Fibroblast of skin of scalp (primary cell): ENCODE measurements around the gene DCTPP1.
A peak's percentile ranks its signal among the peaks of the same experiment; 100 is the strongest.
"Not testable (repeated sequence)": the region's sequence is repeated elsewhere in the genome, so short reads cannot be mapped to it uniquely, and the experiment has no call there.

Source experiments
- DNase-seq: peaks from one replicate; pipeline ENCODE4 v3.0.0-alpha.2; 2013

The DCTPP1 gene

GRCh38 chr16:30413112-30413806 is 16.6 kb downstream of the DCTPP1 start:
- DNase-seq, result no peak

GRCh38 chr16:30409125-30410060 is 20.4 kb downstream of the DCTPP1 start:
- peak; percentile 88 for DNase-seq

GRCh38 chr16:30407804-30408534 is 21.9 kb downstream of the DCTPP1 start:
- peak; percentile 11 for DNase-seq

- peak; percentile 88 for DNase-seq
Observed at GRCh38 chr16:30407102-30407803, 22.6 kb downstream of the DCTPP1 start, which contains the start of gene ZNF771. Gene ZNF771 (plus strand): TSS chr16:30407606. CDS start chr16:30408054, 448 bp downstream.

- DNase-seq, result no peak
Observed at GRCh38 chr16:30406795-30407101, 23.1 kb downstream of the DCTPP1 start.

GRCh38 chr16:30401768-30402425 is 27.9 kb downstream of the DCTPP1 start:
- DNase-seq, result no peak

GRCh38 chr16:30399435-30400186 is 30.2 kb downstream of the DCTPP1 start:
- DNase-seq, result peak; percentile 1

- DNase-seq, result no peak
Observed at GRCh38 chr16:30398661-30399434, 31.0 kb downstream of the DCTPP1 start.

- no peak for DNase-seq
Observed at GRCh38 chr16:30397776-30398660, 31.8 kb downstream of the DCTPP1 start.

GRCh38 chr16:30397056-30397455 is 32.8 kb downstream of the DCTPP1 start:
- DNase-seq, result no peak

GRCh38 chr16:30396627-30397026 is 33.2 kb downstream of the DCTPP1 start:
- DNase-seq, result not testable (repeated sequence)

GRCh38 chr16:30395992-30396585 is 33.7 kb downstream of the DCTPP1 start:
- peak; percentile 26 for DNase-seq

- peak; percentile 90 for DNase-seq
Observed at GRCh38 chr16:30395155-30395991, 34.5 kb downstream of the DCTPP1 start, which contains the start of gene ZNF48. Gene ZNF48 (plus strand): TSS chr16:30395420. CDS start chr16:30395795, 375 bp downstream.

GRCh38 chr16:30394592-30395154 is 35.2 kb downstream of the DCTPP1 start:
- DNase-seq, result peak; percentile 20

- no peak for DNase-seq
Observed at GRCh38 chr16:30383521-30383920, 46.3 kb downstream of the DCTPP1 start.

- DNase-seq, result no peak
Observed at GRCh38 chr16:30382111-30382881, 47.5 kb downstream of the DCTPP1 start, which contains the start of gene SEPTIN1. Gene SEPTIN1 (minus strand): TSS chr16:30382561. CDS start chr16:30382542, 19 bp downstream.
